Panc1 (cell line): ENCODE measurements around the gene ANKRD49.

Source experiments
- POLR2AphosphoS5 ChIP-seq: IDR thresholded peaks from 2 replicates; pipeline ENCODE4 v1.6.1; 2012; ENCODE audit warnings: mild to moderate bottlenecking, low read depth, low read length, moderate library complexity
- TF ChIP-seq, protein P1 (sequence below), 2 experiments: IDR thresholded peaks; 2 replicates each; pipeline ENCODE4 v1.6.1; 2011 to 2012; ENCODE audit warnings: low read depth in 2 of 2, control low read depth in 1 of 2, low read length in 1 of 2, mild to moderate bottlenecking in 1 of 2, moderate library complexity in 1 of 2; ENCODE audit not compliant: insufficient read depth in 1 of 2
- TF ChIP-seq, protein P2 (sequence below): fragments of 450-650 bp; IDR thresholded peaks from 2 replicates; pipeline ENCODE4 v1.5.1; 2017; ENCODE audit warnings: mild to moderate bottlenecking

DNA sequence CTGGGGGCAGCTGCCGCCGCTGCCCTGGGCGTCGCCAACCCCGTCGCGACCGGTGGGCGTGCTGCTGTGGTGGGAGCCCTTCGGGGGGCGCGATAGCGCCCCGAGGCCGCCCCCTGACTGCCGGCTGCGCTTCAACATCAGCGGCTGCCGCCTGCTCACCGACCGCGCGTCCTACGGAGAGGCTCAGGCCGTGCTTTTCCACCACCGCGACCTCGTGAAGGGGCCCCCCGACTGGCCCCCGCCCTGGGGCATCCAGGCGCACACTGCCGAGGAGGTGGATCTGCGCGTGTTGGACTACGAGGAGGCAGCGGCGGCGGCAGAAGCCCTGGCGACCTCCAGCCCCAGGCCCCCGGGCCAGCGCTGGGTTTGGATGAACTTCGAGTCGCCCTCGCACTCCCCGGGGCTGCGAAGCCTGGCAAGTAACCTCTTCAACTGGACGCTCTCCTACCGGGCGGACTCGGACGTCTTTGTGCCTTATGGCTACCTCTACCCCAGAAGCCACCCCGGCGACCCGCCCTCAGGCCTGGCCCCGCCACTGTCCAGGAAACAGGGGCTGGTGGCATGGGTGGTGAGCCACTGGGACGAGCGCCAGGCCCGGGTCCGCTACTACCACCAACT, 51.0 kb downstream of the ANKRD49 start:
- TF ChIP-seq, protein P1, sequence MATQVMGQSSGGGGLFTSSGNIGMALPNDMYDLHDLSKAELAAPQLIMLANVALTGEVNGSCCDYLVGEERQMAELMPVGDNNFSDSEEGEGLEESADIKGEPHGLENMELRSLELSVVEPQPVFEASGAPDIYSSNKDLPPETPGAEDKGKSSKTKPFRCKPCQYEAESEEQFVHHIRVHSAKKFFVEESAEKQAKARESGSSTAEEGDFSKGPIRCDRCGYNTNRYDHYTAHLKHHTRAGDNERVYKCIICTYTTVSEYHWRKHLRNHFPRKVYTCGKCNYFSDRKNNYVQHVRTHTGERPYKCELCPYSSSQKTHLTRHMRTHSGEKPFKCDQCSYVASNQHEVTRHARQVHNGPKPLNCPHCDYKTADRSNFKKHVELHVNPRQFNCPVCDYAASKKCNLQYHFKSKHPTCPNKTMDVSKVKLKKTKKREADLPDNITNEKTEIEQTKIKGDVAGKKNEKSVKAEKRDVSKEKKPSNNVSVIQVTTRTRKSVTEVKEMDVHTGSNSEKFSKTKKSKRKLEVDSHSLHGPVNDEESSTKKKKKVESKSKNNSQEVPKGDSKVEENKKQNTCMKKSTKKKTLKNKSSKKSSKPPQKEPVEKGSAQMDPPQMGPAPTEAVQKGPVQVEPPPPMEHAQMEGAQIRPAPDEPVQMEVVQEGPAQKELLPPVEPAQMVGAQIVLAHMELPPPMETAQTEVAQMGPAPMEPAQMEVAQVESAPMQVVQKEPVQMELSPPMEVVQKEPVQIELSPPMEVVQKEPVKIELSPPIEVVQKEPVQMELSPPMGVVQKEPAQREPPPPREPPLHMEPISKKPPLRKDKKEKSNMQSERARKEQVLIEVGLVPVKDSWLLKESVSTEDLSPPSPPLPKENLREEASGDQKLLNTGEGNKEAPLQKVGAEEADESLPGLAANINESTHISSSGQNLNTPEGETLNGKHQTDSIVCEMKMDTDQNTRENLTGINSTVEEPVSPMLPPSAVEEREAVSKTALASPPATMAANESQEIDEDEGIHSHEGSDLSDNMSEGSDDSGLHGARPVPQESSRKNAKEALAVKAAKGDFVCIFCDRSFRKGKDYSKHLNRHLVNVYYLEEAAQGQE (IDR thresholded peaks at IDR 0.05; ENCODE audit: insufficient read depth in 1 of 2, low read depth in 2 of 2, low read length in 1 of 2): no peak
- TF ChIP-seq, protein P2, sequence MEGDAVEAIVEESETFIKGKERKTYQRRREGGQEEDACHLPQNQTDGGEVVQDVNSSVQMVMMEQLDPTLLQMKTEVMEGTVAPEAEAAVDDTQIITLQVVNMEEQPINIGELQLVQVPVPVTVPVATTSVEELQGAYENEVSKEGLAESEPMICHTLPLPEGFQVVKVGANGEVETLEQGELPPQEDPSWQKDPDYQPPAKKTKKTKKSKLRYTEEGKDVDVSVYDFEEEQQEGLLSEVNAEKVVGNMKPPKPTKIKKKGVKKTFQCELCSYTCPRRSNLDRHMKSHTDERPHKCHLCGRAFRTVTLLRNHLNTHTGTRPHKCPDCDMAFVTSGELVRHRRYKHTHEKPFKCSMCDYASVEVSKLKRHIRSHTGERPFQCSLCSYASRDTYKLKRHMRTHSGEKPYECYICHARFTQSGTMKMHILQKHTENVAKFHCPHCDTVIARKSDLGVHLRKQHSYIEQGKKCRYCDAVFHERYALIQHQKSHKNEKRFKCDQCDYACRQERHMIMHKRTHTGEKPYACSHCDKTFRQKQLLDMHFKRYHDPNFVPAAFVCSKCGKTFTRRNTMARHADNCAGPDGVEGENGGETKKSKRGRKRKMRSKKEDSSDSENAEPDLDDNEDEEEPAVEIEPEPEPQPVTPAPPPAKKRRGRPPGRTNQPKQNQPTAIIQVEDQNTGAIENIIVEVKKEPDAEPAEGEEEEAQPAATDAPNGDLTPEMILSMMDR: peak; percentile 21; the same call in 1 of the 2 replicates
- TF ChIP-seq POLR2AphosphoS5: no peak
